ENCODE measurements around the gene ZMYND12. TPM values are rescaled to one million over a fixed set of nuclear protein-coding genes. Genes with fewer than 3 reads are reported as not detected.

Gene ZMYND12
- polyA plus RNA-seq, 1 experiment, result 0.66 TPM

DNA sequence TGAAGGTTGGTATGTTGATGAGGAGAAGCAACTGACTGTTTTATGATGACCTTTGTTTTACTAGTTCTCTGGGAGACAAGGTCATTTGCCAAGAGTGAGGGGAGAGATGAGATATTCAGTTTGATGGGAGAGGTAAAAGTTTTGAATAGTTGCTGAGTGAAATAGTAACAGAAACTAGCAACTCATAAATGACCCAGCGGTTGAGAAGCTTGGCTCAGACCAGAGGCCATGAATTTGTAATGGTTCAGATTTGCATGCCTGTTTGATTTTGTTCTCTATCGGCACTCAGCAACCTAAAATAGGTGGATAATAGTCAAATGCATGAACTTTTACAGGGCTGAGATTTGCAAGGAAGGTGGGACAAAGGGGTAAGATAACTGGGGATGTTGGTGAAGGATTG is 13.9 kb upstream of the ZMYND12 start:
- Histone ChIP-seq H3K36me3 (ENCODE audit: control insufficient read depth, insufficient read depth, low read length) (no peaks in the 10 kb centered on the region), H3K27me3 (ENCODE audit: control insufficient read depth, insufficient read depth, low read length) (no peaks in the 10 kb centered on the region), H3K4me3 (ENCODE audit: low read depth, low read length) (no peak overlapping the region)
- CTCF ChIA-PET, result interaction anchor here (0.6 to 0.7 kb wide), 2 partner anchors 12 to 162 kb away, joined by 3 to 5 read pairs; no protein-coding TSS in a partner anchor
- no peak for DNase-seq (ENCODE audit: low read depth)
- TF ChIP-seq, protein P1, sequence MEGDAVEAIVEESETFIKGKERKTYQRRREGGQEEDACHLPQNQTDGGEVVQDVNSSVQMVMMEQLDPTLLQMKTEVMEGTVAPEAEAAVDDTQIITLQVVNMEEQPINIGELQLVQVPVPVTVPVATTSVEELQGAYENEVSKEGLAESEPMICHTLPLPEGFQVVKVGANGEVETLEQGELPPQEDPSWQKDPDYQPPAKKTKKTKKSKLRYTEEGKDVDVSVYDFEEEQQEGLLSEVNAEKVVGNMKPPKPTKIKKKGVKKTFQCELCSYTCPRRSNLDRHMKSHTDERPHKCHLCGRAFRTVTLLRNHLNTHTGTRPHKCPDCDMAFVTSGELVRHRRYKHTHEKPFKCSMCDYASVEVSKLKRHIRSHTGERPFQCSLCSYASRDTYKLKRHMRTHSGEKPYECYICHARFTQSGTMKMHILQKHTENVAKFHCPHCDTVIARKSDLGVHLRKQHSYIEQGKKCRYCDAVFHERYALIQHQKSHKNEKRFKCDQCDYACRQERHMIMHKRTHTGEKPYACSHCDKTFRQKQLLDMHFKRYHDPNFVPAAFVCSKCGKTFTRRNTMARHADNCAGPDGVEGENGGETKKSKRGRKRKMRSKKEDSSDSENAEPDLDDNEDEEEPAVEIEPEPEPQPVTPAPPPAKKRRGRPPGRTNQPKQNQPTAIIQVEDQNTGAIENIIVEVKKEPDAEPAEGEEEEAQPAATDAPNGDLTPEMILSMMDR (IDR thresholded peaks at IDR 0.05; ENCODE audit: insufficient read depth, low read depth, low read length), result no peak
- POLR2A ChIA-PET, result no interaction called here

GRCh38 chr1:42466030-42466429 is 10.2 kb upstream of the ZMYND12 start:
- Histone ChIP-seq H3K4me3 (ENCODE audit: low read depth, low read length) (no peak overlapping the region), H3K27me3 (ENCODE audit: control insufficient read depth, insufficient read depth, low read length) (no peaks in the 10 kb centered on the region), H3K36me3 (ENCODE audit: control insufficient read depth, insufficient read depth, low read length) (no peaks in the 10 kb centered on the region)
- CTCF ChIA-PET, result no interaction called here
- TF ChIP-seq, protein P1 (IDR thresholded peaks at IDR 0.05; ENCODE audit: insufficient read depth, low read depth, low read length), result no peak
- POLR2A ChIA-PET, result no interaction called here
- DNase-seq (ENCODE audit: low read depth), result no peak

- TF ChIP-seq, protein P1 (IDR thresholded peaks at IDR 0.05; ENCODE audit: insufficient read depth, low read depth, low read length), result no peak
- Histone ChIP-seq H3K36me3 (ENCODE audit: control insufficient read depth, insufficient read depth, low read length) (no peaks in the 10 kb centered on the region; the same call in 1 of the 2 replicates), H3K4me3 (ENCODE audit: low read depth, low read length) (peak overlapping the region; percentile 80; the same call in 1 of the 2 replicates), H3K27me3 (ENCODE audit: control insufficient read depth, insufficient read depth, low read length) (no peaks in the 10 kb centered on the region)
- no peak for DNase-seq (ENCODE audit: low read depth)
- ChIA-PET CTCF (interaction anchor here (1.2 to 1.4 kb wide), 2 partner anchors 8 to 291 kb away, joined by 3 to 5 read pairs; no protein-coding TSS in a partner anchor), POLR2A (no interaction called here)
Observed at GRCh38 chr1:42463921-42464320, 8.1 kb upstream of the ZMYND12 start.

- Histone ChIP-seq H3K36me3 (ENCODE audit: control insufficient read depth, insufficient read depth, low read length) (no peaks in the 10 kb centered on the region; the same call in 1 of the 2 replicates), H3K27me3 (ENCODE audit: control insufficient read depth, insufficient read depth, low read length) (no peaks in the 10 kb centered on the region), H3K4me3 (ENCODE audit: low read depth, low read length) (peak within 1 kb of the TSS; percentile 80)
- POLR2A ChIA-PET, result no interaction called here
- CTCF ChIA-PET, result interaction anchor here (1.2 to 1.4 kb wide), 2 partner anchors 9 to 290 kb away, joined by 3 to 5 read pairs; no protein-coding TSS in a partner anchor
- peak; percentile 93 for DNase-seq (ENCODE audit: low read depth)
- TF ChIP-seq, protein P1 (IDR thresholded peaks at IDR 0.05; ENCODE audit: insufficient read depth, low read depth, low read length), result no peak
Observed at GRCh38 chr1:42462828-42463763, 7.3 kb upstream of the ZMYND12 start, which contains the start of gene CCDC30. Gene CCDC30, plus strand, starts transcription at chr1:42463286. Its CDS starts 17,266 bp downstream, at chr1:42480552.

- Histone ChIP-seq H3K36me3 (ENCODE audit: control insufficient read depth, insufficient read depth, low read length) (no peaks in the 10 kb centered on the region; the same call in 1 of the 2 replicates), H3K27me3 (ENCODE audit: control insufficient read depth, insufficient read depth, low read length) (no peaks in the 10 kb centered on the region), H3K4me3 (ENCODE audit: low read depth, low read length) (no peak overlapping the region)
- TF ChIP-seq, protein P1 (IDR thresholded peaks at IDR 0.05; ENCODE audit: insufficient read depth, low read depth, low read length), result no peak
- DNase-seq (ENCODE audit: low read depth), result no peak
- CTCF ChIA-PET, result no interaction called here
- POLR2A ChIA-PET, result no interaction called here
Observed at GRCh38 chr1:42461196-42461595, 5.4 kb upstream of the ZMYND12 start.

All from BJ (cell line).